ENCODE data around the gene DLK2.
"Not testable (repeated sequence)": the region's sequence is repeated elsewhere in the genome, so short reads cannot be mapped to it uniquely, and the experiment has no call there.

DLK2 gene

GRCh38 chr6:43455531-43456428, at the start of gene DLK2:
DLK2 (minus strand) TSS chr6:43455548; CDS start chr6:43454825, 723 bp downstream.
- DNase-seq: peak in 1 of 2 experiments; percentile 2

GRCh38 chr6:43503443-43503842, 48.1 kb upstream of the DLK2 start:
- no peak for DNase-seq

- no peak for DNase-seq
Observed at GRCh38 chr6:43502666-43503065, 47.3 kb upstream of the DLK2 start.

- no peak for DNase-seq
Observed at GRCh38 chr6:43500921-43501320, 45.6 kb upstream of the DLK2 start.

GRCh38 chr6:43499028-43499815, 43.9 kb upstream of the DLK2 start:
- DNase-seq: no peak

GRCh38 chr6:43498291-43498690, 42.9 kb upstream of the DLK2 start:
- DNase-seq: not testable (repeated sequence)

GRCh38 chr6:43497689-43498088, 42.3 kb upstream of the DLK2 start:
- DNase-seq: no peak

- no peak for DNase-seq
Observed at GRCh38 chr6:43497129-43497396, 41.7 kb upstream of the DLK2 start.

GRCh38 chr6:43496370-43497128, 41.2 kb upstream of the DLK2 start:
- no peak for DNase-seq

GRCh38 chr6:43495409-43495941, 40.1 kb upstream of the DLK2 start:
- DNase-seq: no peak

GRCh38 chr6:43494766-43495165, 39.4 kb upstream of the DLK2 start:
- no peak for DNase-seq

- DNase-seq: no peak
Observed at GRCh38 chr6:43494321-43494720, 39.0 kb upstream of the DLK2 start.

- no peak for DNase-seq
Observed at GRCh38 chr6:43493833-43494232, 38.5 kb upstream of the DLK2 start.

GRCh38 chr6:43493230-43493629, 37.9 kb upstream of the DLK2 start:
- DNase-seq: no peak

GRCh38 chr6:43492673-43493072, 37.3 kb upstream of the DLK2 start:
- DNase-seq: no peak

- no peak for DNase-seq
Observed at GRCh38 chr6:43491750-43492661, 36.7 kb upstream of the DLK2 start.

- no peak for DNase-seq
Observed at GRCh38 chr6:43490523-43490939, 35.2 kb upstream of the DLK2 start.

- no peak for DNase-seq
Observed at GRCh38 chr6:43489277-43490072, 34.1 kb upstream of the DLK2 start.

- no peak for DNase-seq
Observed at GRCh38 chr6:43488667-43489276, 33.4 kb upstream of the DLK2 start.

GRCh38 chr6:43481591-43482236, 26.4 kb upstream of the DLK2 start:
- no peak for DNase-seq
